ENCODE results near the gene RABGEF1. TPM values are rescaled to one million over a fixed set of nuclear protein-coding genes. Genes with fewer than 3 reads are reported as not detected.
"Not testable (repeated sequence)": the region's sequence is repeated elsewhere in the genome, so short reads cannot be mapped to it uniquely, and the experiment has no call there.

RABGEF1 gene
- total and polyA plus RNA-seq, 8 donors, result 7.9 to 17.6 (median 13.6) TPM

GRCh38 chr7:66747385-66747784 lies 6.9 kb downstream of the RABGEF1 start:
- DNase-seq, result no peak
- no peaks in the 10 kb centered on the region for H3K36me3 ChIP-seq
- peaks cover 12 to 21% (median 20%) of the 10 kb centered on the region in 3 donors for H3K4me1 ChIP-seq
- no peak overlapping the region for H3K4me3 ChIP-seq
- peak overlapping the region in 2 of 4 donors; percentile 51 to 52 for H3K27ac ChIP-seq
- H3K27me3 ChIP-seq, result no peaks in the 10 kb centered on the region
- no peak for FAIRE-seq
- intact Hi-C loops (cut with DNase I), result no loop called here
- TF ChIP-seq CTCF (IDR thresholded peaks at IDR 0.05), result no peak
- WGBS, 2 donors, result 89 to 91% methylated on average over 2 of the region's 2 CpGs
- no peaks in the 10 kb centered on the region for H3K9me3 ChIP-seq
- ATAC-seq, result no peak

- DNase-seq, result no peak
- no peaks in the 10 kb centered on the region for H3K9me3 ChIP-seq
- H3K36me3 ChIP-seq, result no peaks in the 10 kb centered on the region
- H3K27me3 ChIP-seq, result no peaks in the 10 kb centered on the region
- ATAC-seq, result peak in 1 of 4 donors; percentile 32
- 51 to 56% methylated on average over 10 of the region's 10 CpGs for WGBS, 2 donors
- H3K4me3 ChIP-seq, result no peak overlapping the region
- peak overlapping the region in 2 of 4 donors; percentile 51 to 52 for H3K27ac ChIP-seq
- peaks cover 12 to 21% (median 20%) of the 10 kb centered on the region in 3 donors for H3K4me1 ChIP-seq
- no peak for TF ChIP-seq CTCF (IDR thresholded peaks at IDR 0.05)
- FAIRE-seq, result no peak
- intact Hi-C loops (cut with DNase I), result no loop called here
Measured at GRCh38 chr7:66747881-66748511, 7.5 kb downstream of the RABGEF1 start.

- no peak for FAIRE-seq
- intact Hi-C loops (cut with DNase I), result no loop called here
- 13 to 16% methylated on average over 4 of the region's 4 CpGs for WGBS, 2 donors
- Histone ChIP-seq H3K36me3 (no peaks in the 10 kb centered on the region), H3K4me1 (peaks cover 12 to 21% (median 20%) of the 10 kb centered on the region in 3 donors), H3K4me3 (no peak overlapping the region), H3K27ac (peak overlapping the region in 2 of 4 donors; percentile 51 to 52), H3K27me3 (no peaks in the 10 kb centered on the region), H3K9me3 (no peaks in the 10 kb centered on the region)
- peak in 5 of 6 donors; percentile 78 to 83 (median 81) for DNase-seq
- no peak for TF ChIP-seq CTCF (IDR thresholded peaks at IDR 0.05)
- peak; percentile 89 to 95 (median 92) for ATAC-seq
Measured at GRCh38 chr7:66748791-66749190, 8.3 kb downstream of the RABGEF1 start.

GRCh38 chr7:66751945-66752344 lies 11.4 kb downstream of the RABGEF1 start:
- Histone ChIP-seq H3K4me3 (no peak overlapping the region), H3K4me1 (peaks cover 21 to 25% (median 21%) of the 10 kb centered on the region in 3 donors), H3K27me3 (no peaks in the 10 kb centered on the region), H3K27ac (no peak overlapping the region), H3K36me3 (no peaks in the 10 kb centered on the region), H3K9me3 (no peaks in the 10 kb centered on the region)
- FAIRE-seq (no peak), DNase-seq (no peak), ATAC-seq (no peak)
- WGBS, 2 donors, result 80 to 84% methylated on average over 8 of the region's 8 CpGs
- intact Hi-C loops (cut with DNase I), result no loop called here
- no peak for TF ChIP-seq CTCF (IDR thresholded peaks at IDR 0.05)

GRCh38 chr7:66754541-66754940 lies 14.0 kb downstream of the RABGEF1 start:
- Histone ChIP-seq H3K4me1 (peaks cover 5 to 12% (median 7%) of the 10 kb centered on the region in 3 donors), H3K4me3 (no peak overlapping the region), H3K36me3 (no peaks in the 10 kb centered on the region), H3K27ac (no peak overlapping the region), H3K9me3 (no peaks in the 10 kb centered on the region), H3K27me3 (no peaks in the 10 kb centered on the region)
- no peak for ATAC-seq
- no peak for TF ChIP-seq CTCF (IDR thresholded peaks at IDR 0.05)
- no peak for FAIRE-seq
- DNase-seq, result no peak
- intact Hi-C loops (cut with DNase I), result no loop called here
- WGBS, 2 donors, result 87 to 90% methylated on average over 4 of the region's 4 CpGs

- H3K36me3 ChIP-seq; ATAC-seq; H3K27me3 ChIP-seq; H3K27ac ChIP-seq; intact Hi-C loops (cut with DNase I); H3K9me3 ChIP-seq; FAIRE-seq; H3K4me3 ChIP-seq; DNase-seq: not testable (repeated sequence)
- WGBS, 2 donors, result 96 to 99% methylated on average over 4 of the region's 4 CpGs
- H3K4me1 ChIP-seq, result peaks cover 3 to 12% (median 5%) of the 10 kb centered on the region in 3 donors
Measured at GRCh38 chr7:66755059-66755458, 14.5 kb downstream of the RABGEF1 start.

GRCh38 chr7:66756227-66756626 lies 15.7 kb downstream of the RABGEF1 start:
- H3K27me3 ChIP-seq; H3K4me3 ChIP-seq; H3K9me3 ChIP-seq; intact Hi-C loops (cut with DNase I); FAIRE-seq; H3K36me3 ChIP-seq; DNase-seq: not testable (repeated sequence)
- Histone ChIP-seq H3K27ac (peak overlapping the region in 1 of 4 donors; percentile 15), H3K4me1 (peaks cover 0 to 12% (median 5%) of the 10 kb centered on the region in 3 donors)
- ATAC-seq, result peak in 3 of 4 donors; percentile 30 to 68 (median 53)
- WGBS, 2 donors, result 9 to 11% methylated on average over 2 of the region's 3 CpGs
